Measurements from ENCODE around the gene SLC7A9.

GRCh38 chr19:32808236-32808635, 61.3 kb downstream of the SLC7A9 start:
- TF ChIP-seq CREB1 (CRISPR knock-in tag; IDR thresholded peaks at IDR 0.05; ENCODE audit: low read depth) (no peak), JUNB (IDR thresholded peaks at IDR 0.05; ENCODE audit: unreplicated experiment) (no peak)

Measured in GM23338 (cell line).